Panc1 (cell line): ENCODE measurements around the gene CCDC187. TPM values are rescaled to one million over a fixed set of nuclear protein-coding genes. Genes with fewer than 3 reads are reported as not detected.

Experiments used
- ATAC-seq: fragments of 200-7000 bp; cut with Tn5 transposase; 2 replicates; pipeline ENCODE4 v1.9.1; 2020; ENCODE audit warnings: mild to moderate bottlenecking, moderate library complexity
- BruUV-seq: library from RNA; stranded (reverse); fragments of 400-500 nt; replicated peaks from 2 replicates; lab custom pipeline; 2021; lab: Mats Ljungman, UMichigan
- CTCF ChIA-PET: fragments of 300-600 bp; sonication (Branson Sonifier 250); formaldehyde crosslinking; loops from one replicate; lab custom pipeline; 2022; ENCODE audit warnings: antibody characterized with exemption; lab: Charles Lee
- POLR2A ChIA-PET: fragments of 300-600 bp; sonication (Branson Sonifier 250); formaldehyde crosslinking; loops from one replicate; lab custom pipeline; 2022; ENCODE audit warnings: antibody characterized with exemption; lab: Charles Lee
- DNase-seq: peaks from one replicate; pipeline ENCODE4 v3.0.0-alpha.2; 2010; ENCODE audit warnings: low read depth, low spot score
- H3K27ac ChIP-seq: 2 replicates; pipeline ENCODE4 v1.5.1; 2011; ENCODE audit warnings: mild to moderate bottlenecking, low read length, inconsistent platforms
- H3K27me3 ChIP-seq: fragments of 200-500 bp; sonication (Bioruptor generic); 2 replicates; pipeline ENCODE4 v1.6.0; 2014; ENCODE audit warnings: low read length, inconsistent platforms; ENCODE audit not compliant: control insufficient read depth, insufficient read depth
- H3K36me3 ChIP-seq: fragments of 200-500 bp; sonication (Bioruptor generic); 2 replicates; pipeline ENCODE4 v1.5.1; 2014; ENCODE audit warnings: inconsistent platforms, mild to moderate bottlenecking, low read length, moderate library complexity; ENCODE audit not compliant: control insufficient read depth, insufficient read depth
- H3K4me1 ChIP-seq: 2 replicates; pipeline ENCODE4 v1.5.1; 2011; ENCODE audit warnings: inconsistent platforms, mild to moderate bottlenecking, low read length, moderate library complexity; ENCODE audit not compliant: control insufficient read depth, insufficient read depth
- H3K4me3 ChIP-seq, 2 experiments: 2 replicates each; pipeline ENCODE4 v1.5.1; 2011 to 2012; ENCODE audit warnings: low read depth in 2 of 2, low read length in 2 of 2, mild to moderate bottlenecking in 2 of 2, inconsistent platforms in 1 of 2, moderate library complexity in 1 of 2
- H3K9me3 ChIP-seq: fragments of 200-500 bp; sonication (Bioruptor generic); 2 replicates; pipeline ENCODE4 v1.5.1; 2014; ENCODE audit warnings: low read depth, mild to moderate bottlenecking, inconsistent platforms, low read length, moderate library complexity; ENCODE audit not compliant: control insufficient read depth, insufficient read depth
- CTCF ChIP-seq: fragments of 450-650 bp; IDR thresholded peaks from 2 replicates; pipeline ENCODE4 v1.5.1; 2017; ENCODE audit warnings: mild to moderate bottlenecking
- POLR2AphosphoS5 ChIP-seq: IDR thresholded peaks from 2 replicates; pipeline ENCODE4 v1.6.1; 2012; ENCODE audit warnings: mild to moderate bottlenecking, low read depth, low read length, moderate library complexity
- SIN3A ChIP-seq: IDR thresholded peaks from 2 replicates; pipeline ENCODE4 v1.6.1; 2012; ENCODE audit warnings: low read depth, mild to moderate bottlenecking, low read length, moderate library complexity, borderline replicate concordance; ENCODE audit not compliant: insufficient read depth
- TCF7L2 ChIP-seq: IDR thresholded peaks from 2 replicates; pipeline ENCODE4 v1.6.1; 2011; ENCODE audit warnings: mild to moderate bottlenecking, low read depth, low read length, inconsistent platforms
- in situ Hi-C: cut with HindIII; loops from 2 replicates; pipeline ENCODE4 v1.10.0; 2016; ENCODE audit warnings: low sequenced_read_pairs, low pct_unique_long_range_greater_than_20kb
- intact Hi-C: fragments of 100-400 bp; cut with micrococcal nuclease; formaldehyde crosslinking; loops from one replicate; pipeline ENCODE4 v1.10.0; 2022; ENCODE audit not compliant: unreplicated experiment
- total RNA-seq: library from RNA; stranded (reverse); gene quantifications from one replicate; pipeline ENCODE4 v1.2.1, GENCODE V29; 2021; ENCODE audit not compliant: unreplicated experiment
- TF ChIP-seq, protein P1 (sequence below), 2 experiments: IDR thresholded peaks; 2 replicates each; pipeline ENCODE4 v1.6.1; 2011 to 2012; ENCODE audit warnings: low read depth in 2 of 2, control low read depth in 1 of 2, low read length in 1 of 2, mild to moderate bottlenecking in 1 of 2, moderate library complexity in 1 of 2; ENCODE audit not compliant: insufficient read depth in 1 of 2

The CCDC187 gene
- total RNA-seq, 1 experiment from 2014 or later = not detected

- CTCF ChIA-PET = no interaction called here
- Histone ChIP-seq H3K4me1 (no peaks in the 10 kb centered on the region), H3K27ac (no peak overlapping the region), H3K36me3 (no peaks in the 10 kb centered on the region), H3K4me3 (no peak overlapping the region), H3K27me3 (no peaks in the 10 kb centered on the region), H3K9me3 (no peaks in the 10 kb centered on the region)
- no peak for DNase-seq
- TF ChIP-seq POLR2AphosphoS5 (no peak), TCF7L2 (no peak)
- TF ChIP-seq, protein P1, sequence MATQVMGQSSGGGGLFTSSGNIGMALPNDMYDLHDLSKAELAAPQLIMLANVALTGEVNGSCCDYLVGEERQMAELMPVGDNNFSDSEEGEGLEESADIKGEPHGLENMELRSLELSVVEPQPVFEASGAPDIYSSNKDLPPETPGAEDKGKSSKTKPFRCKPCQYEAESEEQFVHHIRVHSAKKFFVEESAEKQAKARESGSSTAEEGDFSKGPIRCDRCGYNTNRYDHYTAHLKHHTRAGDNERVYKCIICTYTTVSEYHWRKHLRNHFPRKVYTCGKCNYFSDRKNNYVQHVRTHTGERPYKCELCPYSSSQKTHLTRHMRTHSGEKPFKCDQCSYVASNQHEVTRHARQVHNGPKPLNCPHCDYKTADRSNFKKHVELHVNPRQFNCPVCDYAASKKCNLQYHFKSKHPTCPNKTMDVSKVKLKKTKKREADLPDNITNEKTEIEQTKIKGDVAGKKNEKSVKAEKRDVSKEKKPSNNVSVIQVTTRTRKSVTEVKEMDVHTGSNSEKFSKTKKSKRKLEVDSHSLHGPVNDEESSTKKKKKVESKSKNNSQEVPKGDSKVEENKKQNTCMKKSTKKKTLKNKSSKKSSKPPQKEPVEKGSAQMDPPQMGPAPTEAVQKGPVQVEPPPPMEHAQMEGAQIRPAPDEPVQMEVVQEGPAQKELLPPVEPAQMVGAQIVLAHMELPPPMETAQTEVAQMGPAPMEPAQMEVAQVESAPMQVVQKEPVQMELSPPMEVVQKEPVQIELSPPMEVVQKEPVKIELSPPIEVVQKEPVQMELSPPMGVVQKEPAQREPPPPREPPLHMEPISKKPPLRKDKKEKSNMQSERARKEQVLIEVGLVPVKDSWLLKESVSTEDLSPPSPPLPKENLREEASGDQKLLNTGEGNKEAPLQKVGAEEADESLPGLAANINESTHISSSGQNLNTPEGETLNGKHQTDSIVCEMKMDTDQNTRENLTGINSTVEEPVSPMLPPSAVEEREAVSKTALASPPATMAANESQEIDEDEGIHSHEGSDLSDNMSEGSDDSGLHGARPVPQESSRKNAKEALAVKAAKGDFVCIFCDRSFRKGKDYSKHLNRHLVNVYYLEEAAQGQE (IDR thresholded peaks at IDR 0.05; ENCODE audit: insufficient read depth in 1 of 2, low read depth in 2 of 2, low read length in 1 of 2) = no peak
- POLR2A ChIA-PET = interaction anchor here (0.6 kb wide), 1 partner anchor 389 kb away, joined by 3 read pairs; no protein-coding TSS in a partner anchor
- no TSS peak for BruUV-seq
- in situ Hi-C loops = no loop called here
- no peak for ATAC-seq
- intact Hi-C loops = no loop called here
These were observed 26.1 kb downstream of the CCDC187 start for GRCh38 chr9:136277746-136278145.

- Histone ChIP-seq H3K9me3 (no peaks in the 10 kb centered on the region), H3K27me3 (no peaks in the 10 kb centered on the region), H3K27ac (no peak overlapping the region), H3K4me3 (no peak overlapping the region), H3K36me3 (no peaks in the 10 kb centered on the region), H3K4me1 (no peaks in the 10 kb centered on the region)
- TF ChIP-seq SIN3A (no peak), CTCF (no peak), POLR2AphosphoS5 (no peak), TCF7L2 (no peak)
- TF ChIP-seq, protein P1 (IDR thresholded peaks at IDR 0.05; ENCODE audit: insufficient read depth in 1 of 2, low read depth in 2 of 2, low read length in 1 of 2) = no peak
- ChIA-PET POLR2A (no interaction called here), CTCF (no interaction called here)
- no peak for ATAC-seq
- DNase-seq = no peak
- no TSS peak for BruUV-seq
- intact Hi-C loops (no loop called here), in situ Hi-C loops (no loop called here)
These were observed 27.2 kb downstream of the CCDC187 start for GRCh38 chr9:136276716-136277115.
